Thyroid gland (tissue), 4 donors: ENCODE results near the gene MEIOSIN. TPM values are rescaled to one million over a fixed set of nuclear protein-coding genes. Genes with fewer than 3 reads are reported as not detected.

Experiments used
- DNase-seq, 2 donors: peaks; one replicate each; pipeline ENCODE4 v3.0.0-alpha.2; 2019
- H3K27ac ChIP-seq, 3 donors: fragments of 200-600 bp; sonication (generic); 1 replicate in 2 of 3; 2 replicates in 1 of 3; pipeline ENCODE4 v1.5.1; 2016 to 2019; ENCODE audit warnings: mild to moderate bottlenecking in 1 of 3, moderate library complexity in 1 of 3
- H3K27me3 ChIP-seq: fragments of 200-600 bp; sonication (generic); one replicate; pipeline ENCODE4 v1.5.1; 2019
- H3K36me3 ChIP-seq, 2 donors: fragments of 200-600 bp; sonication (generic); one replicate each; pipeline ENCODE4 v1.5.1; 2016 to 2019
- H3K4me1 ChIP-seq, 2 donors: fragments of 200-600 bp; sonication (generic); one replicate each; pipeline ENCODE4 v1.5.1; 2017 to 2019
- H3K4me3 ChIP-seq, 3 donors: fragments of 200-600 bp; sonication (generic); replicated peaks in 1 of 3; 1 replicate in 2 of 3; 2 replicates in 1 of 3; pipeline ENCODE4 v1.5.1; 2016; ENCODE audit warnings: mild to moderate bottlenecking in 1 of 3
- H3K9me3 ChIP-seq: fragments of 200-600 bp; sonication (generic); one replicate; pipeline ENCODE4 v1.5.1; 2017
- POLR2A ChIP-seq, 2 donors: fragments of 450-650 bp; IDR thresholded peaks; one replicate each; pipeline ENCODE4 v1.6.1; 2017; ENCODE audit warnings: antibody characterized with exemption in 2 of 2, mild to moderate bottlenecking in 2 of 2, moderate library complexity in 1 of 2
- WGBS, 2 donors: methylation state at CpG; one replicate each; pipeline ENCODE4 v1.1.5; 2017; 5-methylcytosine and 5-hydroxymethylcytosine counted together
- intact Hi-C: fragments of 100-400 bp; cut with DNase I; formaldehyde crosslinking; loops from one replicate; pipeline ENCODE4 v1.15.1; 2023
- total RNA-seq, 4 donors: library from RNA; depleted of rRNA; stranded (reverse); fragments of >200 nt; gene quantifications; one replicate each; pipeline ENCODE4 v1.2.3, GENCODE V29; 2016
- TF ChIP-seq, protein P1 (sequence below), 6 experiments: fragments of 200-600 bp in 3 of 6; fragments of 450-650 bp in 3 of 6; sonication (generic) in 3 of 6; IDR thresholded peaks; one replicate each; pipeline ENCODE4 v1.5.1; 2016 to 2019; ENCODE audit warnings: antibody characterized with exemption in 6 of 6, mild to moderate bottlenecking in 2 of 6, inconsistent platforms in 1 of 6, moderate library complexity in 1 of 6

Gene MEIOSIN
- total RNA-seq, 4 donors from 2014 or later = not detected

DNA sequence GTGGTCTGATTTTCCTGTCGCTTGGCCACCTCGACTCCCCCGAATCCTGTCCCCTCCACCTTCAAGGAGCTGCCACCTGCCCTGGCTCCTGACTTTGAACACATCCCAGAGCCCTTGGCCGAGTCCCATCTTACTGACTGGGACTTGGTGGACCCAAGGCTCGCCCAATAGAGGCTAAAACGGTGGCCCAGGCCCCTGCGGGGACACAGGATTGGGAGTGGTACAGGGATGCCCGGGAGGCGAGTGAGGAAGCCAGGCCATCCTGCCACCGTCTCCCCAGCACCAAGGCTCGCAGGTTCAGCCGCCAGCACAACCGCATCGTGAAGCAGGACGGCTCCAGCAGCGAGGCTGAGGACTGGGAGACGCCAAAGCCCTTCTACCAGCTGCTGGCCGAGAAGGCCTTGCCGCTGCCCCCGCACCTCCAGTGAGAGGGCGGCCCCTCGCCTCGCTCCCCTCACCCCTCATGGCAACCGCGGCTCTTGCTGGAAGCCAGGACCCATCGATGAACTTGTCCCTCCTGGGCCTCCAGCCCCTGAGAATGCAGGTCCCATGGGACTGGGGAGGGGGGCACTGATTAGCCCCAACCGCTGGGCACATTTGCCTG, 30.6 kb downstream of the MEIOSIN start:
- H3K36me3 ChIP-seq = peaks cover 0 to 3% of the 10 kb centered on the region in 2 donors
- WGBS, 2 donors = 58 to 72% methylated on average over 7 to 11 of the region's 27 CpGs
- no peaks in the 10 kb centered on the region for H3K9me3 ChIP-seq
- intact Hi-C loops = loop anchor here (10.0 kb wide), 1 partner anchor 49 kb away; no protein-coding TSS in a partner anchor
- DNase-seq = no peak
- H3K27me3 ChIP-seq = no peaks in the 10 kb centered on the region
- TF ChIP-seq, protein P1, sequence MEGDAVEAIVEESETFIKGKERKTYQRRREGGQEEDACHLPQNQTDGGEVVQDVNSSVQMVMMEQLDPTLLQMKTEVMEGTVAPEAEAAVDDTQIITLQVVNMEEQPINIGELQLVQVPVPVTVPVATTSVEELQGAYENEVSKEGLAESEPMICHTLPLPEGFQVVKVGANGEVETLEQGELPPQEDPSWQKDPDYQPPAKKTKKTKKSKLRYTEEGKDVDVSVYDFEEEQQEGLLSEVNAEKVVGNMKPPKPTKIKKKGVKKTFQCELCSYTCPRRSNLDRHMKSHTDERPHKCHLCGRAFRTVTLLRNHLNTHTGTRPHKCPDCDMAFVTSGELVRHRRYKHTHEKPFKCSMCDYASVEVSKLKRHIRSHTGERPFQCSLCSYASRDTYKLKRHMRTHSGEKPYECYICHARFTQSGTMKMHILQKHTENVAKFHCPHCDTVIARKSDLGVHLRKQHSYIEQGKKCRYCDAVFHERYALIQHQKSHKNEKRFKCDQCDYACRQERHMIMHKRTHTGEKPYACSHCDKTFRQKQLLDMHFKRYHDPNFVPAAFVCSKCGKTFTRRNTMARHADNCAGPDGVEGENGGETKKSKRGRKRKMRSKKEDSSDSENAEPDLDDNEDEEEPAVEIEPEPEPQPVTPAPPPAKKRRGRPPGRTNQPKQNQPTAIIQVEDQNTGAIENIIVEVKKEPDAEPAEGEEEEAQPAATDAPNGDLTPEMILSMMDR (IDR thresholded peaks at IDR 0.05) = no peak
- no peak for TF ChIP-seq POLR2A (IDR thresholded peaks at IDR 0.05)
- H3K4me1 ChIP-seq = peaks cover 33 to 37% of the 10 kb centered on the region in 2 donors
- H3K4me3 ChIP-seq = no peak overlapping the region
- peak overlapping the region; percentile 54 to 73 (median 59) for H3K27ac ChIP-seq

DNA sequence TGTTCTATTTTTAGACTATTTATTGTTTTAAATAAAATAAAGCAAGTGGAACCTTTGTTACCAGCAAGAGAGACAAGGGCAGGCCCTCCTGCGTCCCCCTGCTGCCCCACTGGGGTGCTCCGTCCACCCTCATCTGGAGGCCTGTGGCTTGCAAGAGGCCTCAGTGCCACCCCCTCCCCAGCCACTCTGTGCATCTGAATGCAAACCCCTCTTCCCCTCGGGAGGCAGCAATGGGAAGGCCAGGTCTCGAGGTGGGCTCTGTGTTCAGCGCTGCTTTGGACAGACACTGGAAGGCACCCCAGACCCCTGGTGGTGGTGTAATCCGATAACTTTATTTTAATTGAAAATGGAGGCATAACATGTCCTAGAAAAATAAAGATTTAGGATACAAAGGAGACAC, 31.2 kb downstream of the MEIOSIN start:
- H3K36me3 ChIP-seq = peaks cover 0 to 3% of the 10 kb centered on the region in 2 donors
- H3K27me3 ChIP-seq = no peaks in the 10 kb centered on the region
- peak overlapping the region; percentile 54 to 73 (median 59) for H3K27ac ChIP-seq
- H3K4me3 ChIP-seq = no peak overlapping the region
- H3K4me1 ChIP-seq = peaks cover 33 to 37% of the 10 kb centered on the region in 2 donors
- TF ChIP-seq, protein P1 (IDR thresholded peaks at IDR 0.05) = no peak
- no peak for TF ChIP-seq POLR2A (IDR thresholded peaks at IDR 0.05)
- H3K9me3 ChIP-seq = no peaks in the 10 kb centered on the region
- DNase-seq = no peak
- 53 to 61% methylated on average over 5 to 6 of the region's 6 CpGs for WGBS, 2 donors
- intact Hi-C loops = loop anchor here (10.0 kb wide), 1 partner anchor 50 kb away; no protein-coding TSS in a partner anchor

DNA sequence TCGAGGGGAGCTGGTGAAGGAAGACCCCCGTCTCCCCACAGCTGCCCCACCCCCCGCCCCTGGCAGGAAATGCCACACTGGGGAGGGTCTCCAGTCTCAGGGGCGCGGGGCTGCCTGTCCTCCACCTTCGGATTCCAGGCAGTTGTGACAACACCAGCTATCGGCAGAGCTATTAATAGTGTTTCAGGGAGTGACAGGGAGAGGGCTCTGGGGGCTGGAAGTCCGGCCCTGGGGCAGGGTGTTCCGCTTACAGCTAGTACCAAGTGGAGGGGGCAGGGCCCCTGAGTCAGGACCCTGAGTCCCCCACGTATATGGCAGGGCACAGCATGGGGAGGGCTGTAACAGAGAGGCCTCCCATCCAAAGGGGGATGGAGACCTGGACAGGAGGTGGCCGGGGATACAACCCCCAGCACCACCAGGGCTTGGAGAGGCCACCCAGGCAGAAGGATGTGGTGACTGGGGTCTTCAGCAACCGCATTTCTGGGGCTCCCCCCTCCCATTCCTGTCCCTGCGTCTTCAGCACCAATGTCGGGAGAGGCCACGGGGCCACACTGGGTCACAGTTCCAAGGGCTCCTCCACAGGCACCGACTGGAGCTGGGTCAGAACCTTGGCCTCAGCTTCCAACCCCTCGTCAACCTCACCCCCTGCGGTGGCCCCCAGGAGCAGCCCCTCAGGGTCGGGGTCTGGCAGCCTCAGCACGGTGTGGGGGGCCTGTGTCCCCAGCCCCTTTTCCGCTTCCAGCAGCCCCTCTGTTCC, 31.9 kb downstream of the MEIOSIN start:
- Histone ChIP-seq H3K4me1 (peaks cover 33 to 37% of the 10 kb centered on the region in 2 donors), H3K27me3 (no peaks in the 10 kb centered on the region), H3K27ac (peak overlapping the region; percentile 54 to 73 (median 59)), H3K4me3 (no peak overlapping the region), H3K36me3 (peaks cover 0 to 3% of the 10 kb centered on the region in 2 donors), H3K9me3 (no peaks in the 10 kb centered on the region)
- TF ChIP-seq, protein P1 (IDR thresholded peaks at IDR 0.05) = no peak
- TF ChIP-seq POLR2A (IDR thresholded peaks at IDR 0.05) = no peak
- intact Hi-C loops = loop anchor here (10.0 kb wide), 1 partner anchor 50 kb away; no protein-coding TSS in a partner anchor
- 71 to 74% methylated on average over 16 to 18 of the region's 21 CpGs for WGBS, 2 donors
- DNase-seq = no peak

DNA sequence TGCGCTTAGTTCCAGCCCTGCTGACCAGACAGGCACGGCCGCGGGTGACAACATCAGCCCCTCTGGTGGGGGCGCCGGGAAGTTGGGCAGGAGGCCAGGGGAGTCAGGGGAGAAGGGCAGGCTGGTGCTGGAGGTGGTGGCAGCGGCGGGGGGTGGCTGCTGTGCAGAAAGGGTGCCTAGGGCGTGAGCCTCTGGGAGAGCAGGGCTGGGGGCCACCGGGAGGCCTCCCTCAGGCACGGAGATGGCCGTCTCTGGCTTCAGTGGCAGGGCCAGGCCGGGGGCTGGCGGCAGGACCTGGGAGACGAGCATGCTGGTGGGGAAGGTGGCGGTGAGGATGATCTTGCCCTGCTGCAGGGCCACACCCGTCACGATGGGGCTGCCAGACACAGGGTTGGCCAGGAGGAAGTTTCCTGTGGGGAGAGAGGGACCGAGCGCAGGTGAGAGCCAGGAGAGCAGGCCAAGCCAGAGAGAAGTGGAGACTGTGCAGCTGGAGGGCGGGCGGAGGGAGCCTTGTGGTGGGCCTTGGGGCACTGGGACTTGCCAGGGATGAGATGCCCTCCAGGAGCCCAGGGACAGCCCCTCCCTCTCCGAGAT, 32.6 kb downstream of the MEIOSIN start:
- H3K4me3 ChIP-seq = no peak overlapping the region
- H3K9me3 ChIP-seq = no peaks in the 10 kb centered on the region
- peak overlapping the region in 2 of 3 donors; percentile 91 to 95 for H3K27ac ChIP-seq
- intact Hi-C loops = loop anchor here (10.0 kb wide), 1 partner anchor 51 kb away; no protein-coding TSS in a partner anchor
- WGBS, 2 donors = 83 to 89% methylated on average over 18 to 19 of the region's 23 CpGs
- DNase-seq = no peak
- H3K36me3 ChIP-seq = peaks cover 0 to 3% of the 10 kb centered on the region in 2 donors
- H3K27me3 ChIP-seq = no peaks in the 10 kb centered on the region
- TF ChIP-seq POLR2A (IDR thresholded peaks at IDR 0.05) = no peak
- TF ChIP-seq, protein P1 (IDR thresholded peaks at IDR 0.05) = no peak
- H3K4me1 ChIP-seq = peaks cover 33 to 38% of the 10 kb centered on the region in 2 donors
